Panc1 (cell line): ENCODE data around the gene JMY.

ENCODE experiments used
- TF ChIP-seq, protein P1 (sequence below): fragments of 450-650 bp; IDR thresholded peaks from 2 replicates; pipeline ENCODE4 v1.5.1; 2017; ENCODE audit warnings: mild to moderate bottlenecking
- TF ChIP-seq, protein P2 (sequence below), 2 experiments: IDR thresholded peaks; 2 replicates each; pipeline ENCODE4 v1.6.1; 2011 to 2012; ENCODE audit warnings: low read depth in 2 of 2, control low read depth in 1 of 2, low read length in 1 of 2, mild to moderate bottlenecking in 1 of 2, moderate library complexity in 1 of 2; ENCODE audit not compliant: insufficient read depth in 1 of 2

DNA sequence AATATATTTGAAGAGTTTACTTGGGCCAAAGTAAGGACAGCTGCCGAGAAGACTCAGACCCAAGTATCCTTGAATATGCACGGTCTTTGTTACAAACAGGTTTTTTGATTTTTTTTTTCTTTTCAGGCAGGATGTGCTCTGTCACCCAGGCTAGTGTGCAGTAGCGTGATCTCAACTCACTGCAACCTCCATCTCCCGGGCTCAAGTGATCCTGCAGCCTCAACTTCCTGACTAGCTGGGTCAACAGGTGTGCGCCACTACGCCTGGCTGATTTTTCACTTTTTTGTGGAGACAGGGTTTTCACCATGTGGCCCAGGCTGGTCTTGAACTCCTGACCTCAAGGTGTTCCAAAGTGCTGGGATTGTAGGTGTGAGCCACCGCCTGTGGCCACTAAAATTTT, 27.4 kb downstream of the JMY start:
- TF ChIP-seq, protein P1, sequence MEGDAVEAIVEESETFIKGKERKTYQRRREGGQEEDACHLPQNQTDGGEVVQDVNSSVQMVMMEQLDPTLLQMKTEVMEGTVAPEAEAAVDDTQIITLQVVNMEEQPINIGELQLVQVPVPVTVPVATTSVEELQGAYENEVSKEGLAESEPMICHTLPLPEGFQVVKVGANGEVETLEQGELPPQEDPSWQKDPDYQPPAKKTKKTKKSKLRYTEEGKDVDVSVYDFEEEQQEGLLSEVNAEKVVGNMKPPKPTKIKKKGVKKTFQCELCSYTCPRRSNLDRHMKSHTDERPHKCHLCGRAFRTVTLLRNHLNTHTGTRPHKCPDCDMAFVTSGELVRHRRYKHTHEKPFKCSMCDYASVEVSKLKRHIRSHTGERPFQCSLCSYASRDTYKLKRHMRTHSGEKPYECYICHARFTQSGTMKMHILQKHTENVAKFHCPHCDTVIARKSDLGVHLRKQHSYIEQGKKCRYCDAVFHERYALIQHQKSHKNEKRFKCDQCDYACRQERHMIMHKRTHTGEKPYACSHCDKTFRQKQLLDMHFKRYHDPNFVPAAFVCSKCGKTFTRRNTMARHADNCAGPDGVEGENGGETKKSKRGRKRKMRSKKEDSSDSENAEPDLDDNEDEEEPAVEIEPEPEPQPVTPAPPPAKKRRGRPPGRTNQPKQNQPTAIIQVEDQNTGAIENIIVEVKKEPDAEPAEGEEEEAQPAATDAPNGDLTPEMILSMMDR: no peak
- TF ChIP-seq, protein P2, sequence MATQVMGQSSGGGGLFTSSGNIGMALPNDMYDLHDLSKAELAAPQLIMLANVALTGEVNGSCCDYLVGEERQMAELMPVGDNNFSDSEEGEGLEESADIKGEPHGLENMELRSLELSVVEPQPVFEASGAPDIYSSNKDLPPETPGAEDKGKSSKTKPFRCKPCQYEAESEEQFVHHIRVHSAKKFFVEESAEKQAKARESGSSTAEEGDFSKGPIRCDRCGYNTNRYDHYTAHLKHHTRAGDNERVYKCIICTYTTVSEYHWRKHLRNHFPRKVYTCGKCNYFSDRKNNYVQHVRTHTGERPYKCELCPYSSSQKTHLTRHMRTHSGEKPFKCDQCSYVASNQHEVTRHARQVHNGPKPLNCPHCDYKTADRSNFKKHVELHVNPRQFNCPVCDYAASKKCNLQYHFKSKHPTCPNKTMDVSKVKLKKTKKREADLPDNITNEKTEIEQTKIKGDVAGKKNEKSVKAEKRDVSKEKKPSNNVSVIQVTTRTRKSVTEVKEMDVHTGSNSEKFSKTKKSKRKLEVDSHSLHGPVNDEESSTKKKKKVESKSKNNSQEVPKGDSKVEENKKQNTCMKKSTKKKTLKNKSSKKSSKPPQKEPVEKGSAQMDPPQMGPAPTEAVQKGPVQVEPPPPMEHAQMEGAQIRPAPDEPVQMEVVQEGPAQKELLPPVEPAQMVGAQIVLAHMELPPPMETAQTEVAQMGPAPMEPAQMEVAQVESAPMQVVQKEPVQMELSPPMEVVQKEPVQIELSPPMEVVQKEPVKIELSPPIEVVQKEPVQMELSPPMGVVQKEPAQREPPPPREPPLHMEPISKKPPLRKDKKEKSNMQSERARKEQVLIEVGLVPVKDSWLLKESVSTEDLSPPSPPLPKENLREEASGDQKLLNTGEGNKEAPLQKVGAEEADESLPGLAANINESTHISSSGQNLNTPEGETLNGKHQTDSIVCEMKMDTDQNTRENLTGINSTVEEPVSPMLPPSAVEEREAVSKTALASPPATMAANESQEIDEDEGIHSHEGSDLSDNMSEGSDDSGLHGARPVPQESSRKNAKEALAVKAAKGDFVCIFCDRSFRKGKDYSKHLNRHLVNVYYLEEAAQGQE (IDR thresholded peaks at IDR 0.05; ENCODE audit: insufficient read depth in 1 of 2, low read depth in 2 of 2, low read length in 1 of 2): no peak
